Cardiac muscle cell (in vitro differentiated cells and primary cell): Measurements from ENCODE around the gene MYH7. TPM values are rescaled to one million over a fixed set of nuclear protein-coding genes. Genes with fewer than 3 reads are reported as not detected.
"Not testable (repeated sequence)": the region's sequence is repeated elsewhere in the genome, so short reads cannot be mapped to it uniquely, and the experiment has no call there.

Source experiments
- DNase-seq, 2 donors: peaks; one replicate each; pipeline versions ENCODE4 v3.0.0 to v3.0.0-alpha.2; 2010 to 2017; ENCODE audit warnings: low read depth in 1 of 2, low spot score in 1 of 2
- H3K27ac ChIP-seq: fragments of 200-600 bp; sonication (generic); 2 replicates; pipeline ENCODE4 v1.5.1; 2016
- H3K27me3 ChIP-seq: fragments of 200-600 bp; sonication (generic); 2 replicates; pipeline ENCODE4 v1.6.0; 2016; ENCODE audit warnings: control low read depth
- H3K36me3 ChIP-seq: fragments of 200-600 bp; sonication (generic); 2 replicates; pipeline ENCODE4 v1.5.1; 2016; ENCODE audit warnings: control low read depth
- H3K4me1 ChIP-seq: fragments of 200-600 bp; sonication (generic); 2 replicates; pipeline ENCODE4 v1.8.1; 2017; ENCODE audit warnings: low read depth, mild to moderate bottlenecking, mixed run types
- H3K4me3 ChIP-seq: fragments of 200-600 bp; sonication (generic); 2 replicates; pipeline ENCODE4 v1.5.1; 2016; ENCODE audit warnings: mild to moderate bottlenecking
- H3K9me3 ChIP-seq: fragments of 200-600 bp; sonication (generic); 2 replicates; pipeline ENCODE4 v1.5.1; 2017; ENCODE audit warnings: low read depth, mild to moderate bottlenecking, control low read depth
- CTCF ChIP-seq: IDR thresholded peaks from 2 replicates; pipeline ENCODE4 v1.5.1; 2012; ENCODE audit warnings: low read depth, mild to moderate bottlenecking, low read length
- polyA plus RNA-seq: library from polyadenylated mRNA; unstranded; fragments of >200 nt; fragmentation: Nextera tagmentation; extraction: Ambion mirVana; gene quantifications from 2 replicates; pipeline ENCODE4 v1.2.1, GENCODE V29; 2016
- total RNA-seq: library from RNA; depleted of rRNA; stranded (reverse); fragments of >200 nt; gene quantifications from 2 replicates; pipeline ENCODE4 v1.2.3, GENCODE V29; 2016

The MYH7 gene
- total and polyA plus RNA-seq, 2 experiments from 2014 or later, result 82.8 to 117 TPM

GRCh38 chr14:23389396-23389795 lies 46.1 kb downstream of the MYH7 start:
- Histone ChIP-seq H3K4me3 (no peak overlapping the region), H3K36me3 (peaks cover 96% of the 10 kb centered on the region), H3K27ac (peak overlapping the region; percentile 86), H3K9me3 (no peaks in the 10 kb centered on the region), H3K27me3 (no peaks in the 10 kb centered on the region), H3K4me1 (no peaks in the 10 kb centered on the region)
- no peak for DNase-seq
- TF ChIP-seq CTCF, result no peak

- H3K4me3 ChIP-seq, result no peak overlapping the region
- TF ChIP-seq CTCF, result no peak
- DNase-seq, result no peak
- no peaks in the 10 kb centered on the region for H3K9me3 ChIP-seq
- peak overlapping the region; percentile 86 for H3K27ac ChIP-seq
- no peaks in the 10 kb centered on the region for H3K27me3 ChIP-seq
- no peaks in the 10 kb centered on the region for H3K4me1 ChIP-seq
- H3K36me3 ChIP-seq, result peaks cover 96% of the 10 kb centered on the region
Observed at GRCh38 chr14:23388996-23389395, 46.5 kb downstream of the MYH7 start.

DNA sequence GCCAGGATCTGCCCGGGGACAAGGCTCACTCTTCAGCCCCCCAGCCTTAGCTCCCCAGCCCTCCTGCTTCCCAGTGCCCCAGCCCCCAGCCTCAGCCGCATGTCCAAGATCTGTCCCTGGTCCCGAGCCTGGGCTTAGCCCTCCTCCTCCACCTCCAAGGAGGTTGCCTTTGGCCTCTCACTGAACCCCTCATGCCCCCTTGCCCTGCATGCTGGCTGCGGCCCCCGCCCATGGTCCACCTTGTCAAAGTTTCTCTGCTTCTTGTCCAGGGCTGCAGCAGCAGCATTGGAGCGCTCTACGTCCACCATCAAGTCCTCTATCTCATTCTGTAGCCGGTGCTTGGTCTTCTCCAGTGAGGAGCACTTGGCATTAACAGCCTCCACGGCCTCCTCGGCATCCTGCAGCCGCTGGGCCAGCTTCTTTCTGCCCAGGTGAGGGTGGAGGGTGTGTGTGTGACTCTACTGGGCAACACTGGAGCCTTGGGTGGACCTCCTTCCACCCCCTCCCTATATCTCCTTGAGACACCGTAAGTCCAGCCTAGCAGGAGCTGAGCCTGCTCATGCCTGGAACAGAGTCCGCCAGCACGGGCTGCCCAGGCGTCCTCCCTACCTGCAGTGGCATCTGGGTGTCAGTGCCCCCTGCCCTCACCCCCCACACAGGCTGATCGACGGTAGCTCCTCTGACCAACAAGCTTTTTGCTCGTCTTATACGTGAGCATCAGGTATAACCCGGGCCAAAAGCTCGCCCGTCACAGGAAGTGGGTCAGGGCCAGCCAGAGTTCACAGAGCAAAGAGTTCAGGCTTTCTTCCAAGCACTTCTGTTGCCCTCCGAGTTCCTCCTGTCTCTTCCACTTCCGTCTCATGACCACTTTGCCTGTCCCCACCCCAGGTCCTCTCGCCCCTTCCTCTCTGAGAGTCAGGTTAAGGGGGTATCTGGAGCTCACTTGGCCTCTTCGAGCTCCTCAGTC lies 47.3 kb downstream of the MYH7 start:
- no peak for TF ChIP-seq CTCF
- DNase-seq, result no peak
- Histone ChIP-seq H3K4me3 (no peak overlapping the region), H3K27ac (peak overlapping the region; percentile 86), H3K4me1 (no peaks in the 10 kb centered on the region), H3K27me3 (no peaks in the 10 kb centered on the region), H3K9me3 (no peaks in the 10 kb centered on the region), H3K36me3 (peaks cover 96% of the 10 kb centered on the region)

- TF ChIP-seq CTCF, result no peak
- Histone ChIP-seq H3K27me3 (no peaks in the 10 kb centered on the region), H3K9me3 (no peaks in the 10 kb centered on the region), H3K4me3 (no peak overlapping the region), H3K36me3 (peaks cover 96% of the 10 kb centered on the region), H3K4me1 (no peaks in the 10 kb centered on the region), H3K27ac (peak overlapping the region; percentile 86)
- DNase-seq, result no peak
Observed at GRCh38 chr14:23386999-23387398, 48.5 kb downstream of the MYH7 start.

- not testable (repeated sequence) for H3K9me3 ChIP-seq, H3K27me3 ChIP-seq, H3K4me3 ChIP-seq, DNase-seq, H3K4me1 ChIP-seq
- Histone ChIP-seq H3K27ac (peak overlapping the region; percentile 86), H3K36me3 (peaks cover 96% of the 10 kb centered on the region)
Observed at GRCh38 chr14:23386266-23386657, 49.2 kb downstream of the MYH7 start.

DNA sequence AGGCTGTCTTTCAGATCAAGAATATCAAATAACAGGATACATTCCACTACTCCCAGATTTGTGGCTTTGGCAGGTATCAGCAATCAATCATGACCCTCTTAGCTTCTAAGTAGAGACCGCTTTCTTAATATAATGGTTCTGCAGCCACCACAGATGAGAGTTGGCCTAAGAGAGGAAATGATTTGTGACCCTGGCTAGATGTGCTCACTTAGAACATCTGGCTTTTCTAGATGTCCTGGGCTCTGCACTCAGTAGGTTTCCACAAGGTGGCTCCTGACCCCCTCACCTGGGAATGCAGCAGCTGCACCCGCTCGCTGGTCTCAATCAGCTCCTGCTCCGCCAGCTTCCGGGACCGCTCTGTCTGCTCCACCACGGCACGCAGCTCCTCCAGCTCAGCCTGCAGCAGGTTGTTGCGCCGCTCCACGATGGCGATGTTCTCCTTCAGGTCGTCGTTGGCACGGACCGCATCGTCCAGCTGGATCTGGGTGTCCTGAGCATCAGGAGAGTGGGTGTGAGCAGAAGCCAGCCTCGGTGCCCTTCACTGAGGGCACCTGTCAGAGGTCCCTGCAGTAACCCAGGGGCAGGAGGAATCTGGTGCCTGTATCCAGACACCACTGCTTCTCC lies 49.7 kb downstream of the MYH7 start:
- no peak for TF ChIP-seq CTCF
- no peaks in the 10 kb centered on the region for H3K4me1 ChIP-seq
- H3K4me3 ChIP-seq, result no peak overlapping the region
- H3K9me3 ChIP-seq, result no peaks in the 10 kb centered on the region
- peaks cover 96% of the 10 kb centered on the region for H3K36me3 ChIP-seq
- H3K27me3 ChIP-seq, result no peaks in the 10 kb centered on the region
- no peak for DNase-seq
- H3K27ac ChIP-seq, result peak overlapping the region; percentile 86
